ENCODE data around the gene MPIG6B.

MPIG6B gene

DNA sequence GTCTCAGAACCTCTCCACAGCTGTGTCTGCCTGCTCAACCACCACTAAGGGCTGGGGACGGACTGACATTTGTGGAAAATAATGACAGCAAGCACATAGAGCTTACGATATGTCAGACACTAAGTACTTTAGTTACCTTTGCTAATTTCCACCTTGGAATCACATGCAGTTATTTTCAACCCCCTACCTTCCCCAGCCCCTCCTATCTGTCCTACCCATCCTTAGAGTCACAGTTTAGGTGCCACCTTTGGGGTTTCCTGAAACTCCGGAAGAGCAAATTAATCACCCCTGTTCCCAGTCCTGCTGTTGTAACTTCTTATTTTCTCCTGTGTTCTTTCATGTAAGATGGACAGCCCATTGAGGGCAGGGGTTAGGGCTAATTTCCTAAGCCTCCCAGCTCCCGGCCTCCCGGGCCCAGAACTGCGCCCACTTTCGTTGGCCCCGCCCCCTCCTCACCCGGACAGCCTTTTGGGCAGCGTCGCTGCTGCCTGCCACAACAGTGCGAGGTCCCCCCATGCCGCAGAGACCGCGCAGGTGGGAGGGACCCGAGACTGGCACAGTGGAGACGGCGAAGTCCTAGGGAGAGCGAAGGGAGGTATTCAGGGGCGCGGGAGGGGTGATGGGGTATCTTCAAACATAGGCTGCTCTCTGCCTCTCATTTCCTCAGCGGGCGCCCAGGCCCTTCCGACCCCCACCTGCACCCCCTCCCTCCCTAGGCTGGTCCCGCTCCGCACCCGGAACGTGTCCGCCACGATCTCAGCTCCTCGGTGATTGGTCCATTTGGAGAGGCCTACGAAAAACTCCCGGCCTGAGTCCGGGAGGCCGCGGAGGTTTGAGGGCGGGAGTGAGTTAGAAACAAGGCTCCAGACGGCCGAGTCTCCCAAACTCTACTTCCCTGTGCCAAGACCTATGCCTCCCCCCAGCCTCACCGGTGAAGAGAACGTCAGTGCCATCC lies 4.8 kb downstream of the MPIG6B start:
- Histone ChIP-seq H3K9me3 (ENCODE audit: control insufficient read depth, insufficient read depth, low read length) (no peaks in the 10 kb centered on the region), H3K27me3 (ENCODE audit: control insufficient read depth, insufficient read depth, low read length) (no peaks in the 10 kb centered on the region), H3K4me1 (ENCODE audit: control insufficient read depth, insufficient read depth, low read length) (no peaks in the 10 kb centered on the region), H3K36me3 (ENCODE audit: control insufficient read depth, insufficient read depth, low read length) (peaks cover 8% of the 10 kb centered on the region), H3K4me3 (ENCODE audit: low read depth, low read length) (peak overlapping the region; percentile 93), H3K9ac (ENCODE audit: low read depth, low read length) (no peak overlapping the region)

DNA sequence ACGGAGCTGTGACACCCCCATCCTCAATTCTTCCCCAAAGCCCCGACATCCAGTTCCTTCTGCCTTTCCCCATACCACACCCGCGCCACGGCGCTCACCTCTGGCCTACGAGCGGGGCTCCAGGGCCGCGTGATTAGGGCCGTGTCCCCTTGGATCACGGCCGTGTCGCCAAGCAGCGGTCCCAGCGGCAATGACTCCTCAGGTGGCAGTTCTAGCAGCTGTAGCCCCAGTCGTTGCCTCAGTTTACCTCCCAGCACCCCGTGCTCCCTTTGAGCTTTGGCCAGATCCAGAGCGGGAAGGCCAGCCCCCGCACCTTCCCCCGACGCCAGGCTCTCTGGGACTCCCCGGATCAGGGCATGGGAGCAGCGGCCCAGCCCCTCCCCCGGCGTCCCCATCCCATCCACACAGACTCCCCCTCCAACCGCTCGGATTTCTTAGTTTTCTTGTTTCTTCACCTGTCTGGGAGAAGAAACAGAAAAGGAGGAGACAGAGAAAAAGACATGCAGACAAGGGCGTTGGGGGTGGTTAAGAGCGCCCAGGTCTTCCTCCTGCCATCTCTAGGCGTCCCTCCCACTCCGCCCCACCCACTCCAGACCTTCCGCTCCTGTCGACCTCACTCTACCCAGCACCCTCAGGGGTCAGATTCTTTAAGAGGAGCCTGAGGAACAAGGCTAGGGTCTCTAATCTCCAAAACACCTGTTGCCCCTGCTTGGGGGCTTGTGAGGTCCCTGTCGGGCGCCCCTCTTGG lies 5.8 kb downstream of the MPIG6B start, which contains the start of gene DDAH2:
Gene DDAH2, minus strand, starts transcription at position 533 of the 748 bp plus-strand sequence. Its CDS starts 138 bp downstream, at position 395.
- peak within 1 kb of the TSS; percentile 93 for H3K4me3 ChIP-seq (ENCODE audit: low read depth, low read length)
- peak within 1 kb of the TSS; percentile 26 for H3K9ac ChIP-seq (ENCODE audit: low read depth, low read length)
- no peaks in the 10 kb centered on the region for H3K9me3 ChIP-seq (ENCODE audit: control insufficient read depth, insufficient read depth, low read length)
- no peaks in the 10 kb centered on the region for H3K27me3 ChIP-seq (ENCODE audit: control insufficient read depth, insufficient read depth, low read length)
- H3K4me1 ChIP-seq (ENCODE audit: control insufficient read depth, insufficient read depth, low read length): no peaks in the 10 kb centered on the region
- peaks cover 16% of the 10 kb centered on the region for H3K36me3 ChIP-seq (ENCODE audit: control insufficient read depth, insufficient read depth, low read length)

DNA sequence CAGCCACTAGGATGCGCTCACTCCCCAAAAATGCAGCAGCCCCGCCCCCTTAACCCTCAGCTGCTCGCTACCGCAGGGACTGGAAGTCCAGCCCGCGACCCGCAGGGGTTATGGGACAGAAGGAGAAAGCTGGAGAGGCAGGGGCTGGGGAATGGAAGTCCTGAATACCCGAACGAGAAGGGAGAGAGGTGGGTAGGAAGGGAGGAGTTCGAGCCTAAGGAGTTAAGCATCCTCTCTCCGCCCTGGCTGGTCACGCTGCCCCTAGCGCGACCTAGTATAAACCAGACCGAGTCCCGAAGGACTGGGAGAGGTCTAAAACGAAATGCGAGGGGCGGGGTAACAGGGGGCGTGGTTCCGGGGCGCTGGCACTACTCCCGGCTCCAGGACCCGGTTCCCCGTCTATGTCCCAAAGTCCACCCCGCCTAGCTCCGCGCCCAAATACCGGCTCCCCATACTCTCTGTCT lies 6.4 kb downstream of the MPIG6B start:
- no peaks in the 10 kb centered on the region for H3K9me3 ChIP-seq (ENCODE audit: control insufficient read depth, insufficient read depth, low read length)
- peak overlapping the region; percentile 93 for H3K4me3 ChIP-seq (ENCODE audit: low read depth, low read length)
- no peaks in the 10 kb centered on the region for H3K27me3 ChIP-seq (ENCODE audit: control insufficient read depth, insufficient read depth, low read length)
- peaks cover 5% of the 10 kb centered on the region for H3K4me1 ChIP-seq (ENCODE audit: control insufficient read depth, insufficient read depth, low read length)
- H3K9ac ChIP-seq (ENCODE audit: low read depth, low read length): peak overlapping the region; percentile 26
- peaks cover 19% of the 10 kb centered on the region for H3K36me3 ChIP-seq (ENCODE audit: control insufficient read depth, insufficient read depth, low read length)

DNA sequence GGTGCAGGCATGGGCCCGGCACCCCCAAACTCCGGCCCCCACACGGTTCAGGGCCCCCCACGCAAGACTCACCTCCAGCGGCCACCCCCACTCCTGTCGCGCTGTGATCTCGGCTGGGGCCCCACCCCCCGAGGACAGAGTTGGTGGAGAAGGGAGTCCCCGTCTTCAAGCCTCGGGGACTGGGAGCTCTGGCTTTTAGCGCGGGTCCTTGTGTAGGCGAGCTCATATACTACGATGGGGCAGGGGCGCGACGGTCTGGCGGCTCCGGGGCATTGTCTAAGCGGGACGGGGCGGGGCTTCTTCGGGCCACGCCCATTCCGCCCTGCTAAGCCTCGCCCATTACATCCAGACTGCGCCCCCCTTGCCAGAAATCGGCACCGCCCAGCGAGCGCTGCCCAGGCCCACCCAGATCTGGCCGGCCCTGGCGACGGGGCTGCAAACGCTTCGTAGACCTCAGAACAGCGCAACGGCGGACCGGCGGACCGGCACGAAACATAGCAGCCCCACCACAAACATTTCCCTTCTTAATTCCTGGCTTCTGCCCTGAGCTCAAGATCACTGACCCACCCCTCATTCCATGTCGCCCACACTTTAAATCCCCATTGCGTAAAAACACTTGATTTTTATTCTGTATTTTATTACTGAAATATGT lies 6.9 kb downstream of the MPIG6B start:
- Histone ChIP-seq H3K4me1 (ENCODE audit: control insufficient read depth, insufficient read depth, low read length) (peaks cover 5% of the 10 kb centered on the region), H3K9me3 (ENCODE audit: control insufficient read depth, insufficient read depth, low read length) (no peaks in the 10 kb centered on the region), H3K4me3 (ENCODE audit: low read depth, low read length) (peak overlapping the region; percentile 93), H3K36me3 (ENCODE audit: control insufficient read depth, insufficient read depth, low read length) (peaks cover 19% of the 10 kb centered on the region), H3K27me3 (ENCODE audit: control insufficient read depth, insufficient read depth, low read length) (no peaks in the 10 kb centered on the region), H3K9ac (ENCODE audit: low read depth, low read length) (peak overlapping the region; percentile 26)

DNA sequence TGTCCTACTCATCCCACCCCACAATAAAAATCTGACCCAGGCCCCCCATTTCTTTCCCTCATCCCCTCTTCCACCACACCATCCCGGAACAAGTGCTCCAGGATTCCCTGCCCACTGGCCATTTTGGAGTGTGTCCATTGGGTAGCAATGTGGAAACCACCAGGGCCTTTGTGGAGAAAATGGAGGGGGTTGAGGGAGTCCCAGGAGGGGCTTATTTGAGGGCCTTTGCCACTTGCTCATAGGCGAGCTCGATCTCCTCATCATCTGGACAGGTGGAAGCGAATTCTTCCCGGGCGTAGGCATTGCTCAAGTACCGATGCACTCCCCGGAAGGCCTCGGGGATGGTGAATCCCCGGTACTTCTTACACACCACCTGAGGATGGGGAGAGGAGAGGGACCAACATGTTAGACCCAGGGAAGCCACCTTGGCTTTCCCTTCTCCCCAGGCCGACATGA lies 7.5 kb downstream of the MPIG6B start:
- Histone ChIP-seq H3K36me3 (ENCODE audit: control insufficient read depth, insufficient read depth, low read length) (peaks cover 19% of the 10 kb centered on the region), H3K27me3 (ENCODE audit: control insufficient read depth, insufficient read depth, low read length) (no peaks in the 10 kb centered on the region), H3K9me3 (ENCODE audit: control insufficient read depth, insufficient read depth, low read length) (no peaks in the 10 kb centered on the region), H3K9ac (ENCODE audit: low read depth, low read length) (no peak overlapping the region), H3K4me1 (ENCODE audit: control insufficient read depth, insufficient read depth, low read length) (peaks cover 5% of the 10 kb centered on the region), H3K4me3 (ENCODE audit: low read depth, low read length) (peak overlapping the region; percentile 93)

DNA sequence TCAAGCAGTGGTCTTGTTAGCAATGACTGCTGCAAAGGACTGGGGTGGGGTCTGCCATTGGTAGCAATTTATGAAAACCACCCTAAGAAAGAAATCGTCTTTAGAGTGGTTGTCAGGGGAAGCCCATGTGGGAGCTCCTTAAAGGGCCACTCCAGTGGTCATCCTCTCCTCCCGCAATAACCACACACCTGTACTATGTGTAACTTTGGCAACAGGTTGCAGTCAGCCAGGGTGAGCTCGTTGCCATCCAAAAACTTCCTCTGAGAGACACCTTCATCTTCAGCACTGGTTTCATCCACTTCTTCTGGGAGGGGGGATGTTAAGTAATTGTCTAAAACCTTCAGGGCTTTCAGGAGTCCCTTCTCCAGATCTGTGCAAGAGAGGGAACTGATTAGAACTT lies 8.9 kb downstream of the MPIG6B start:
- Histone ChIP-seq H3K9ac (ENCODE audit: low read depth, low read length) (no peak overlapping the region), H3K4me1 (ENCODE audit: control insufficient read depth, insufficient read depth, low read length) (peaks cover 9% of the 10 kb centered on the region), H3K27me3 (ENCODE audit: control insufficient read depth, insufficient read depth, low read length) (no peaks in the 10 kb centered on the region), H3K36me3 (ENCODE audit: control insufficient read depth, insufficient read depth, low read length) (peaks cover 15% of the 10 kb centered on the region), H3K9me3 (ENCODE audit: control insufficient read depth, insufficient read depth, low read length) (no peaks in the 10 kb centered on the region), H3K4me3 (ENCODE audit: low read depth, low read length) (no peak overlapping the region)

DNA sequence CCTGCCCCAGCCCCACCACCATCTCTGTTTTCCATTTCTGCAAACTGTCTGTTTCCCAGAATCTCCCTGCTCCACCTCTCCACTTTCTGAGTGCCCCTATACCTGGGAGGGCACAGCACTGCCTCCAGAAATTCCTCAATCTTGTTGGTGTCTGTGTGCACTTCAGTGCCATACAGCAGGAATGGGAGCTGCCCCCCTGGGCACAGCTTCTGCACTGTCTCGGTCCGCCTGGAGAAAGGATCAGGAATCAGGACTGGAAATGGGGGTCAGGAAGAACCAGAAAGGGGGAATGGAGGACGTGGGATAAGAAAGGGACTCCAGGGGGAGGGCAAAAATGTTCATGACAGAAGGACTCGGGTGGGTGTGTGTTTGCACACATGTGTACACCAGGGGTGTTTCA lies 10.6 kb downstream of the MPIG6B start:
- no peaks in the 10 kb centered on the region for H3K27me3 ChIP-seq (ENCODE audit: control insufficient read depth, insufficient read depth, low read length)
- no peak overlapping the region for H3K4me3 ChIP-seq (ENCODE audit: low read depth, low read length)
- peaks cover 15% of the 10 kb centered on the region for H3K4me1 ChIP-seq (ENCODE audit: control insufficient read depth, insufficient read depth, low read length)
- peaks cover 15% of the 10 kb centered on the region for H3K36me3 ChIP-seq (ENCODE audit: control insufficient read depth, insufficient read depth, low read length)
- H3K9ac ChIP-seq (ENCODE audit: low read depth, low read length): no peak overlapping the region
- H3K9me3 ChIP-seq (ENCODE audit: control insufficient read depth, insufficient read depth, low read length): no peaks in the 10 kb centered on the region

DNA sequence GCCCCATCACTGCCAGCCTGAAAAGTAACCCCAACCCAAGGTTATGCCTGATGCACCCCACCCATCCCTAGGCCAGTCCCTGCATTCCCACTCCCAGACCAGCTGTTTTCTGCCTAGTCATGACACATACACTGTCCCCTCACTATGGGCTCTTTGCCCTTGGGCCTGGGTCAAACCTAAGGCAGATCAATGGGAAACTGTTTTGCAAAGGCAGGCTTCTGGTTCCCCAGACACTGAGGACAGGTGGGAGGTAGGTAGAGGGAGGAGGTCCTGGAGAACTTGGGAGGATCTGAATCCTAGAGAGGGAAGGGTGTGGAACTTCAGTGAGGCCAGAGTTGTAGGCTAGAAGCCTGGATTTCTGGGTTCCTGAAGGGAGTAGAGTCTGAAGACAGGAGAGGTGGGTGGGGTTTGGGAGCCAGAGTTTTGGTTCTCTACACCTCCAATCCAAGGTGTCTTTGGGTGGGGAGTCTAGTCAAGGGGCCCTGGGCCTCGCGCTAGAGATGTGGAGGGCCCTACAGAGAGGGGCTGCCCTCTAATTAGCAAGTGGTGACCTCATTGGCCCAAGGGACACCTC lies 11.2 kb downstream of the MPIG6B start:
- H3K4me1 ChIP-seq (ENCODE audit: control insufficient read depth, insufficient read depth, low read length): peaks cover 15% of the 10 kb centered on the region
- H3K27me3 ChIP-seq (ENCODE audit: control insufficient read depth, insufficient read depth, low read length): no peaks in the 10 kb centered on the region
- peaks cover 15% of the 10 kb centered on the region for H3K36me3 ChIP-seq (ENCODE audit: control insufficient read depth, insufficient read depth, low read length)
- no peak overlapping the region for H3K9ac ChIP-seq (ENCODE audit: low read depth, low read length)
- no peaks in the 10 kb centered on the region for H3K9me3 ChIP-seq (ENCODE audit: control insufficient read depth, insufficient read depth, low read length)
- peak overlapping the region; percentile 98 for H3K4me3 ChIP-seq (ENCODE audit: low read depth, low read length)

DNA sequence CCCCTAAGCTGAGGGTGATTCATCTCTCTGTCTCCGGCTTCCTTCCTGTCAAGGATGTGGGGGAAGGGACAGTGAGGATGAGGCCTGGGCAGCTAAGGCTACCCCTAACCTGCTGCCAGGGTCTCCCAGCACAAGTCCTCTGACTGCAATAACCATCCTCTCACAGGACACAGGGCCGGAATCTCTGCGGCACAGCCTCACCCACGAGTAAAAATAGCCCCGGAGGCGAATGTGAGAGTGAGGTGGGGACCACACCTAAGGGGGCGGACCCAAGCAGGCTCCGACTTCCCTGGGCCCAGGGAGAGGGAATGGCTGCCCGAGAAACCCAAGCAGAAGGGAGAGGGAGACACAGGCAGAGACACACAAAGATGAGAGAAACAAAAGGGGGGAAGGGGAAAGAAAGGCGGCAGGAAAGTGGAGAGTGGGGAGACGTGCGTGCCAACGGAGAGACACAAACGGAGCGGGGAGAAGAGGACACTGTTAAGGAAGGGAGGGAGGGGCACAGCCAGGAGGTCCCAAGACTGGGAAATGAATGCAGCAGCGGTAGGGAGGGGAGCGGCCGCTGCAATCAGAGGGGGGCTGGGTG lies 11.7 kb downstream of the MPIG6B start:
- Histone ChIP-seq H3K9ac (ENCODE audit: low read depth, low read length) (peak overlapping the region; percentile 82), H3K27me3 (ENCODE audit: control insufficient read depth, insufficient read depth, low read length) (no peaks in the 10 kb centered on the region), H3K36me3 (ENCODE audit: control insufficient read depth, insufficient read depth, low read length) (peaks cover 15% of the 10 kb centered on the region), H3K4me3 (ENCODE audit: low read depth, low read length) (peak overlapping the region; percentile 98), H3K9me3 (ENCODE audit: control insufficient read depth, insufficient read depth, low read length) (no peaks in the 10 kb centered on the region), H3K4me1 (ENCODE audit: control insufficient read depth, insufficient read depth, low read length) (peaks cover 15% of the 10 kb centered on the region)

DNA sequence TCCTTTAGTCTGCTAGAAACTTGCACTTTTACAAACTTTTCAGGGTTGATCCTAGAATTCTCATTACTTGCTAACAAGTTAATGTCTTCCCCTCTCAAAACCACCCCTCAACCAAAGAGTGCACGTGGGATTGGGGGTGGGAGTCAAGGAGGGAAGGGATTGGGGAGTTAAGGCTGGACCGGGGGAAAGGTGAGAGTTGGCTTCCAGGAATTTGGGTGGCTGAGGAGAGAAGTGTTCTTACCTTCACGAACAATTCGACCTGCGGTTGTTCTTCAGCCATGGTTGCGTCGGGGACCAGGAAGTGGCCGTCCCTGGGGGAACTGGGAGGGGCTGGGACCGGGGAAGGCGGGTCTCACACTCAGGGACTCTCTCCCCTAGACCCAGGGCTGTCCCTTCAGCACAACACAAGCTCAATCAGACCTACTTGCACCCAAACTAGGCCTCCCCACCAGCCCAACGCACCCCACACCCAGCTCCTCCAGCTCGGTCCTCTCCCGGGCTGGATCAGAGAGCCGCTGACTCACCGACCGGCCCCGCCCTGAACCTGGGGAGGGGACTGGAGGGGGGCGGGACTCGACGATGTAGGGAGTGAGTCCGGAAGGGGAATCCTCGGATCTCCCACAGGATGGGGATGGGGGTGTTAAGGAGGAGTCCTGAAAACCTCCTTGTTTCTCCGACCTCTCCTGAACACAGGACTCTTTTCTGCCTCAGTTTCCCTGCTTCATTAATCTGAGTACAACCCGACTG lies 13.0 kb downstream of the MPIG6B start, which contains the start of gene CLIC1:
Gene CLIC1, minus strand, starts transcription at position 510 of the 747 bp plus-strand sequence. Its CDS starts 230 bp downstream, at position 280.
- Histone ChIP-seq H3K36me3 (ENCODE audit: control insufficient read depth, insufficient read depth, low read length) (peaks cover 11% of the 10 kb centered on the region), H3K4me1 (ENCODE audit: control insufficient read depth, insufficient read depth, low read length) (peaks cover 19% of the 10 kb centered on the region), H3K4me3 (ENCODE audit: low read depth, low read length) (peak within 1 kb of the TSS; percentile 98), H3K9ac (ENCODE audit: low read depth, low read length) (peak within 1 kb of the TSS; percentile 82), H3K9me3 (ENCODE audit: control insufficient read depth, insufficient read depth, low read length) (no peaks in the 10 kb centered on the region), H3K27me3 (ENCODE audit: control insufficient read depth, insufficient read depth, low read length) (no peaks in the 10 kb centered on the region)

All from iPS-15b (cell line).